Endothelial cell of umbilical vein (primary cell): ENCODE data around the gene HDAC9.

Experiments
- CTCF ChIP-seq, 2 donors: IDR thresholded peaks; 1 replicate in 1 of 2; 2 replicates in 1 of 2; pipeline ENCODE4 v1.5.1; 2011; ENCODE audit warnings: low read length in 2 of 2, mild to moderate bottlenecking in 2 of 2, moderate library complexity in 2 of 2, control low read depth in 1 of 2, inconsistent platforms in 1 of 2, low read depth in 1 of 2; ENCODE audit not compliant: insufficient read depth in 1 of 2; ENCODE audit errors: extremely low read depth in 1 of 2
- POLR2A ChIP-seq: IDR thresholded peaks from 2 replicates; pipeline ENCODE4 v1.6.1; 2012; ENCODE audit warnings: low read depth, mild to moderate bottlenecking, control low read depth, low read length
- POLR2AphosphoS5 ChIP-seq: IDR thresholded peaks from 2 replicates; pipeline ENCODE4 v1.6.1; 2012; ENCODE audit warnings: low read depth, mild to moderate bottlenecking, control low read depth, low read length, moderate library complexity; ENCODE audit not compliant: insufficient read depth

DNA sequence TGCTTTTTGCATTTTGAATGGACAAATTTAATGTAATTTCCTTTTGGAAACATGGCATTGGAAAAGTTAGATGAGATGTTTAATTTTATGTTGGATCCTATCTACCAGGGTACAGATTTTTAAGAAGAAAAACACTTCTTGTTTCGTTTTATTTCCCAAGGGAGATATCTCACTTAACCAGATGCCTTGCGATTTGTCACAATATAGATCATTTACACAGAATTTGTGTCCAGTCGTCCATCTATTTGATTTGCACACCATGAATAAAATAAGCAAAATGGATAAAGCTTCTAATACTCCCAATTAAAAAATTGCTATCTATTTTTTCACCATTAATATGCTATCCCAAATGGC, 25.7 kb downstream of the HDAC9 start:
- TF ChIP-seq CTCF (IDR thresholded peaks at IDR 0.05; ENCODE audit: extremely low read depth in 1 of 2, insufficient read depth in 1 of 2, low read depth in 1 of 2, low read length in 2 of 2) (no peak), POLR2AphosphoS5 (no peak), POLR2A (no peak)
